ENCODE measurements around the gene USP53.

USP53 gene

DNA sequence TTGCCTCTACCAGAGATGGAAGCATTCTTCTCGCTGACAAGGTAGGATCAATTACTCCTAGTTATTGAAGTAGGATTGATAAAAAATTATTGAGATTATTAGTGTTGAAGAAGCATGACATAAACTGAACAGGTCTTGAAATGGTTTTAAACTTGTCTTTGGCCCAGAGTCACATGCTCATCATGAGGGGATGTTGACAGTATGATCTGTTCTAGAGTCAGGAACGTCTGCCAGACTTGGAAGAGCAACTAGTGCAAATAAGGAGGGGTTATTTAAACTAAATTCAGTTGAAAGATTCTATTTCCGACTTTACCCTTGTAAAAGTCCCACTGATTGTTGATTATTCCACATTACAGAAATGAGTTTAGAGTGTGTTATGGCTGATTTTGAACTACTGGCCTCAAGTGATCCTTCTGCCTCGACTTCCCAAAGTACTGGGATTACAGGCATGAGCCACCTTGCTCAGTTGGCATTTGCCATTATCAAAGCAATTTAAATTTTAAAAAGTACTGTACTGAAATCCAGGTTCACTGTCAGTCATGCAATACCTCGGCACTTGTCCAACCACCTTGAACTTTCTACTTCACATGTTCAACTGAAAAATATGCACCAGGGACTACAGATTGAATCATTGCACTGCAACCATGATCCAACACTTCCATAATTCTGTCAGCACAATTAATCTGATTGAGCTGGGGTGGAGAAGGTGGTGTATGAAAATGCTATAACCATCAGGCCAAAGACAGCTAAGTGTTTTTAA, 89.7 kb downstream of the USP53 start:
- Histone ChIP-seq H3K9ac (ENCODE audit: low read depth, low read length) (no peak overlapping the region), H3K36me3 (ENCODE audit: insufficient read depth, low read length) (peaks cover 10% of the 10 kb centered on the region), H3K4me1 (ENCODE audit: insufficient read depth, low read length) (peaks cover 32% of the 10 kb centered on the region), H4K20me1 (ENCODE audit: insufficient read depth, low read length) (no peaks in the 10 kb centered on the region), H2AFZ (ENCODE audit: low read depth, low read length) (no peak overlapping the region), H3K4me3 (ENCODE audit: low read depth in 1 of 2, low read length in 2 of 2) (no peak overlapping the region), H3K9me3 (ENCODE audit: insufficient read depth, low read length, severe bottlenecking) (no peaks in the 10 kb centered on the region), H3K27ac (ENCODE audit: low read length) (no peak overlapping the region), H3K4me2 (ENCODE audit: insufficient read depth, low read length) (no peak overlapping the region), H3K79me2 (ENCODE audit: insufficient read depth, low read length) (peaks cover 23% of the 10 kb centered on the region), H3K27me3 (ENCODE audit: insufficient read depth, low read length, poor library complexity) (no peaks in the 10 kb centered on the region)
- no peak for TF ChIP-seq CTCF (IDR thresholded peaks at IDR 0.05; ENCODE audit: borderline replicate concordance, extremely low read depth, low read length, poor library complexity, severe bottlenecking)
- no peak for TF ChIP-seq EZH2 (IDR thresholded peaks at IDR 0.05; ENCODE audit: borderline replicate concordance, low read depth, low read length, severe bottlenecking)
- DNase-seq (no peak), ATAC-seq (ENCODE audit: insufficient read depth, low read depth) (no peak)

DNA sequence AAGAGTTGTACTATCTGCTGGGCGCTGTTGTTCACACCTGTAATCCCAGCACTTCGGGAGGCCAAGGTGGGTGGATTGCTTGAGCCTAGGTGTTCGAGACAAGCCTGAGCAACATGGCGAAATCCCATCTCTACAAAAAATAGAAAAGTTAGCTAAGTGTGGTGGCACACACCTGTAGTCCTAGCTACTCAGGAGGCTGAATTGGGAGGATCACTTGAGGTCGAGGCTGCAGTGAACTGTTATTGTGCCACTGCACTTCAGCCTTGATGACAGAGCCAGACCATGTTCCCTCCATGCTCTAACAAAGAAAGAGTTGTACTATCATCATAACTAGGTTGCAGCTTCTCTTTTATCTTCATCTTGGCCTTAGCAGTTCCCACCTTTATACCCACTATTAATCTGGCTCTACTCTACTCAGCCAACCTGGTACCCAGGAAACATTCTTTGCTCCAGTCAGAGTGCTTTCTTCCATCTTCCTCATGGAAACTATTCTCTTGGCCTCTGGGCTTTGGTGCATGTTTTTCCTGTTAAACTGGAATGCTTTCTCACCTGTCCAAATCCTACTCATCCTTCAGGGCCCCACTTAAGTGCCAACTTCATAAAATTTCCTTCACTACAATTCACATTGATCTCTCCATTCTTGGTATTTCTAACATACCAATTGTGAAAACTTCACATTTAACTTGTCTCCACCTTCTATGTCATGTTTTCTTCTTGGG, 91.2 kb downstream of the USP53 start:
- H3K4me3 ChIP-seq (ENCODE audit: low read depth in 1 of 2, low read length in 2 of 2): no peak overlapping the region
- no peak overlapping the region for H3K4me2 ChIP-seq (ENCODE audit: insufficient read depth, low read length)
- peaks cover 25% of the 10 kb centered on the region for H3K4me1 ChIP-seq (ENCODE audit: insufficient read depth, low read length)
- DNase-seq (no peak), ATAC-seq (ENCODE audit: insufficient read depth, low read depth) (no peak)
- TF ChIP-seq EZH2 (IDR thresholded peaks at IDR 0.05; ENCODE audit: borderline replicate concordance, low read depth, low read length, severe bottlenecking): no peak
- no peak for TF ChIP-seq CTCF (IDR thresholded peaks at IDR 0.05; ENCODE audit: borderline replicate concordance, extremely low read depth, low read length, poor library complexity, severe bottlenecking)
- peaks cover 5% of the 10 kb centered on the region; the same call in 1 of the 2 replicates for H3K36me3 ChIP-seq (ENCODE audit: insufficient read depth, low read length)
- no peaks in the 10 kb centered on the region for H3K27me3 ChIP-seq (ENCODE audit: insufficient read depth, low read length, poor library complexity)
- no peak overlapping the region for H2AFZ ChIP-seq (ENCODE audit: low read depth, low read length)
- no peaks in the 10 kb centered on the region for H4K20me1 ChIP-seq (ENCODE audit: insufficient read depth, low read length)
- H3K9me3 ChIP-seq (ENCODE audit: insufficient read depth, low read length, severe bottlenecking): no peaks in the 10 kb centered on the region
- peaks cover 20% of the 10 kb centered on the region for H3K79me2 ChIP-seq (ENCODE audit: insufficient read depth, low read length)
- H3K27ac ChIP-seq (ENCODE audit: low read length): no peak overlapping the region
- no peak overlapping the region for H3K9ac ChIP-seq (ENCODE audit: low read depth, low read length)

DNA sequence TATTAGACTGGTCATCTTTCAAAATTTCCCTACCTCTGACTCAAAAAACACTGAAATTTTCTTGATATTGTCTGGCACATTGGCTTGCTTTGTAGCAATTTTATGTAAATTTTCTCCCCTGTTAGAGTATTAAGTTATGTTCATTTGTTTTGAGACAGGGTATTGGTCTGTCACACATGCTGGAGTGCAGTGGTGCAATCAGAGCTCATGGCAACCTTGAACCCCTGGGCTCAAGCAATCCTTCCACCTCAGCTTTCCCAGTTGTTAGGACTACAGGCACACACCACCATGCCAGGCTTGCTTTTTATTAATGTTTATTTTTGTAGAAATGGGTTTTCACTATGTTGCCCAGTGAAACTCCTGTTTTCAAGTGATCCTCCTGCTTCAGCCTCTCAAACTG, 91.9 kb downstream of the USP53 start:
- Histone ChIP-seq H3K79me2 (ENCODE audit: insufficient read depth, low read length) (peaks cover 13% of the 10 kb centered on the region), H3K4me2 (ENCODE audit: insufficient read depth, low read length) (no peak overlapping the region), H3K27me3 (ENCODE audit: insufficient read depth, low read length, poor library complexity) (no peaks in the 10 kb centered on the region), H4K20me1 (ENCODE audit: insufficient read depth, low read length) (no peaks in the 10 kb centered on the region), H3K9ac (ENCODE audit: low read depth, low read length) (no peak overlapping the region), H3K36me3 (ENCODE audit: insufficient read depth, low read length) (peaks cover 5% of the 10 kb centered on the region; the same call in 1 of the 2 replicates), H2AFZ (ENCODE audit: low read depth, low read length) (no peak overlapping the region), H3K27ac (ENCODE audit: low read length) (no peak overlapping the region), H3K9me3 (ENCODE audit: insufficient read depth, low read length, severe bottlenecking) (no peaks in the 10 kb centered on the region), H3K4me1 (ENCODE audit: insufficient read depth, low read length) (peaks cover 18% of the 10 kb centered on the region), H3K4me3 (ENCODE audit: low read depth in 1 of 2, low read length in 2 of 2) (no peak overlapping the region)
- ATAC-seq (ENCODE audit: insufficient read depth, low read depth) (no peak), DNase-seq (no peak)
- TF ChIP-seq CTCF (IDR thresholded peaks at IDR 0.05; ENCODE audit: borderline replicate concordance, extremely low read depth, low read length, poor library complexity, severe bottlenecking): no peak
- TF ChIP-seq EZH2 (IDR thresholded peaks at IDR 0.05; ENCODE audit: borderline replicate concordance, low read depth, low read length, severe bottlenecking): no peak

Data from DND-41 (cell line).